Neural progenitor cell (in vitro differentiated cells): ENCODE measurements around the gene RNU7-1.

Source experiments
- CTCF ChIP-seq: fragments of 200-600 bp; sonication (generic); IDR thresholded peaks from 2 replicates; pipeline ENCODE4 v1.5.1; 2017; ENCODE audit warnings: antibody characterized with exemption, mild to moderate bottlenecking
- EZH2 ChIP-seq: fragments of 200-600 bp; sonication (generic); IDR thresholded peaks from 2 replicates; pipeline ENCODE4 v1.6.1; 2017; ENCODE audit warnings: antibody characterized with exemption, mild to moderate bottlenecking, moderate library complexity

- TF ChIP-seq CTCF (no peak), EZH2 (no peak)
Observed at GRCh38 chr12:6894321-6894720, 49.3 kb upstream of the RNU7-1 start.
